ENCODE results near the gene ZNF33B. TPM values are rescaled to one million over a fixed set of nuclear protein-coding genes. Genes with fewer than 3 reads are reported as not detected.

ZNF33B gene
- total RNA-seq, 1 experiment from 2014 or later: 22.7 TPM

DNA sequence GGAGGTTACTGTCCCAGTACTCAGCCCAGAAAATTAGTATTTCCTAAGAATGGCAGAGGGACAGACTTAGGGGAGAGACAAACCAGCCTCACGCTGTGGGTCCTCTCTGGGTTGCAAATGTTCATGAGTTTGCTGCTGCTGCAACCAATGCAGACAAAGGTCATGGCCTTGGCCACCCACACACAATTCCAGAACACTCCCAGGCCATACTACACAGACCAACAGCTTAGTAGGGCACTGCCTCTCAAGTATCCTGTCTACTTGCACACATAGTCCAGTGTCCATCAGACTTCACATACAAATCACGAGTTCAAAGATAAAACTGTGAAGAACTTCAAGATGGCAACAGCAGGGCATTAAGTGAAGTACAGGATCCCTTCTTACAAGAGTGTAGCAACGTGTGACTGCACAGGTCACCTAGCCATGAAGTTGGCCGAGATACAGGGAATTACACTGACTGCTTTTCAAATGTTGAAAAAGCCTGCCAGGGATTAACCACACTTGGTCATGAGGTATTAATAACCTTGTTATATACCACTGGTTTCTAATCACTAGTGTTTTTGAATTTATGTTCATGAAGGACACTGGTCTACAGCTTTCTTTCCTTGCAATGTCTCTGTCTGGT lies 40.0 kb downstream of the ZNF33B start:
- TF ChIP-seq MXD4 (CRISPR knock-in tag; IDR thresholded peaks at IDR 0.05; ENCODE audit: borderline replicate concordance) (no peak), NR1H2 (CRISPR knock-in tag; IDR thresholded peaks at IDR 0.05) (no peak), GTF2I (CRISPR knock-in tag; conservative IDR thresholded peaks at IDR 0.05) (no peak), ZNF219 (CRISPR knock-in tag; IDR thresholded peaks at IDR 0.05; ENCODE audit: borderline replicate concordance) (no peak), JUN (CRISPR knock-in tag; IDR thresholded peaks at IDR 0.05) (no peak), PRRX2 (CRISPR knock-in tag; IDR thresholded peaks at IDR 0.05) (no peak), SOX15 (CRISPR knock-in tag; IDR thresholded peaks at IDR 0.05) (no peak)
- TF ChIP-seq, protein P1, sequence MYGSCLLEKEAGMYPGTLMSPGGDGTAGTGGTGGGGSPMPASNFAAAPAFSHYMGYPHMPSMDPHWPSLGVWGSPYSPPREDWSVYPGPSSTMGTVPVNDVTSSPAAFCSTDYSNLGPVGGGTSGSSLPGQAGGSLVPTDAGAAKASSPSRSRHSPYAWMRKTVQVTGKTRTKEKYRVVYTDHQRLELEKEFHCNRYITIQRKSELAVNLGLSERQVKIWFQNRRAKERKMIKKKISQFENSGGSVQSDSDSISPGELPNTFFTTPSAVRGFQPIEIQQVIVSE (CRISPR knock-in tag; IDR thresholded peaks at IDR 0.05; ENCODE audit: borderline replicate concordance): no peak
- TF ChIP-seq, protein P2, sequence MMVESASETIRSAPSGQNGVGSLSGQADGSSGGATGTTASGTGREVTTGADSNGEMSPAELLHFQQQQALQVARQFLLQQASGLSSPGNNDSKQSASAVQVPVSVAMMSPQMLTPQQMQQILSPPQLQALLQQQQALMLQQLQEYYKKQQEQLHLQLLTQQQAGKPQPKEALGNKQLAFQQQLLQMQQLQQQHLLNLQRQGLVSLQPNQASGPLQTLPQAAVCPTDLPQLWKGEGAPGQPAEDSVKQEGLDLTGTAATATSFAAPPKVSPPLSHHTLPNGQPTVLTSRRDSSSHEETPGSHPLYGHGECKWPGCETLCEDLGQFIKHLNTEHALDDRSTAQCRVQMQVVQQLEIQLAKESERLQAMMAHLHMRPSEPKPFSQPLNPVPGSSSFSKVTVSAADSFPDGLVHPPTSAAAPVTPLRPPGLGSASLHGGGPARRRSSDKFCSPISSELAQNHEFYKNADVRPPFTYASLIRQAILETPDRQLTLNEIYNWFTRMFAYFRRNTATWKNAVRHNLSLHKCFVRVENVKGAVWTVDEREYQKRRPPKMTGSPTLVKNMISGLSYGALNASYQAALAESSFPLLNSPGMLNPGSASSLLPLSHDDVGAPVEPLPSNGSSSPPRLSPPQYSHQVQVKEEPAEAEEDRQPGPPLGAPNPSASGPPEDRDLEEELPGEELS (CRISPR knock-in tag; IDR thresholded peaks at IDR 0.05): no peak
- TF ChIP-seq, protein P3, sequence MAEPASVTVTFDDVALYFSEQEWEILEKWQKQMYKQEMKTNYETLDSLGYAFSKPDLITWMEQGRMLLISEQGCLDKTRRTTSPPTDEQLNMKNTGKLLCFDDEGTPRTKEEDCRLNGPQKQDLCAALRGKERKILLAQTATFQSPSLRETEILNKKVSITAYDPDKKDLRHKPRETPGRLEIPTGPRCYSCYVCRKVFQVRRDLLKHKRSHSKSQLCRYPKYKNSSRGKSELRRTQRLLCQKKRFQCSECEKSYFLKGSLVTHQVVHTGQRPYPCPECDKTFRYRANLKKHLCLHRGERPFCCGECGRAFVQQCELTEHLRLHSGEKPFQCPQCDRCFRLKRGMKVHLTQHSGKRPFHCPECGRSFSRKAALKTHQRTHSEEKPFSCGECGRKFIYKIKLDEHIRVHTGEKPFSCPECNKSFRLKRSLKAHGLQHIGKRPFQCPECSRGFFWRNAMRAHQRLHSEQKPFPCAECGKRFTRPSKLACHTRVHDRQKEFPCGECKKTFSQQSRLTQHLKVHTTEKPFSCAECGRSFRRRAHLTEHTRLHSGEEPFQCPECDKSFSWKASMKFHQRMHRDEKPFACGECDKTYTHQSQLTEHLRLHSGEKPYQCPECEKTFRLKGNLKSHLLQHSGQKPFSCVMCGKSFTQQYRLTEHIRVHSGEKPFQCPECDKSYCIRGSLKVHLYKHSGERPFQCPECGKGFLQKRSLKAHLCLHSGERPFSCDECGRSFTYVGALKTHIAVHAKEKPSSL (CRISPR knock-in tag; conservative IDR thresholded peaks at IDR 0.05): no peak
- no peaks in the 10 kb centered on the region for H3K4me1 Mint-ChIP-seq
- peaks cover 9% of the 10 kb centered on the region for H3K27me3 Mint-ChIP-seq (ENCODE audit: low read depth)
- no peak overlapping the region for H3K27ac Mint-ChIP-seq
- CTCF ChIA-PET: no interaction called here
- H3K9me3 Mint-ChIP-seq: peaks cover 42% of the 10 kb centered on the region
- H3K36me3 Mint-ChIP-seq: peaks cover 60% of the 10 kb centered on the region
- ATAC-seq: no peak
- no peak overlapping the region for H3K4me3 Mint-ChIP-seq
- POLR2A ChIA-PET: no interaction called here
- no peak for DNase-seq (ENCODE audit: low spot score)

DNA sequence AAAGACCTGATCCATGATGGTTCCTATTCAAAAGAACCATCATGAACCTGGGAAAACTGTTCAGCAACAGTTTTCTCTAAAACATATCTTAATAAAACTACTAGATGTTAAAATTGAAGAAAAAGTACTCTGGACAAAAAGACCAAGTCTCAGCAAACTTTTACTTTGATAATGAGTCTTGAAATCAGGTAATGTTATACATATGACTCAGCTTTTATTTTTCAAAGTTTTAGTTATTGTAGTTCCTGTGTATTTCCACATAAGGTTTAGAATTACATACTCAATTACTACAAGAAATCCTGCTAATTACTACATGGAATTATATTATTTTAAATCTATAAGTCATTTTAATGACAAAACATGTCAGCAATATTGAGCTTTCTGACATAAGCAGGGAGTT lies 42.2 kb downstream of the ZNF33B start:
- ATAC-seq (no peak), DNase-seq (ENCODE audit: low spot score) (no peak)
- no peak overlapping the region for H3K4me3 Mint-ChIP-seq
- ChIA-PET POLR2A (no interaction called here), CTCF (no interaction called here)
- TF ChIP-seq, protein P4, sequence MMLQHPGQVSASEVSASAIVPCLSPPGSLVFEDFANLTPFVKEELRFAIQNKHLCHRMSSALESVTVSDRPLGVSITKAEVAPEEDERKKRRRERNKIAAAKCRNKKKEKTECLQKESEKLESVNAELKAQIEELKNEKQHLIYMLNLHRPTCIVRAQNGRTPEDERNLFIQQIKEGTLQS (CRISPR knock-in tag; conservative IDR thresholded peaks at IDR 0.05): no peak
- no peak for TF ChIP-seq SP1 (CRISPR knock-in tag; conservative IDR thresholded peaks at IDR 0.05)
- no peak for TF ChIP-seq ELF4 (CRISPR knock-in tag; IDR thresholded peaks at IDR 0.05; ENCODE audit: low read depth)
- TF ChIP-seq, protein P5, sequence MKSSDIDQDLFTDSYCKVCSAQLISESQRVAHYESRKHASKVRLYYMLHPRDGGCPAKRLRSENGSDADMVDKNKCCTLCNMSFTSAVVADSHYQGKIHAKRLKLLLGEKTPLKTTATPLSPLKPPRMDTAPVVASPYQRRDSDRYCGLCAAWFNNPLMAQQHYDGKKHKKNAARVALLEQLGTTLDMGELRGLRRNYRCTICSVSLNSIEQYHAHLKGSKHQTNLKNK (CRISPR knock-in tag; IDR thresholded peaks at IDR 0.05): no peak
- no peak for TF ChIP-seq FOXJ3 (CRISPR knock-in tag; IDR thresholded peaks at IDR 0.05; ENCODE audit: borderline replicate concordance)
- TF ChIP-seq ZNF232 (CRISPR knock-in tag; IDR thresholded peaks at IDR 0.05): no peak
- TF ChIP-seq, protein P3 (CRISPR knock-in tag; conservative IDR thresholded peaks at IDR 0.05): no peak
- no peak for TF ChIP-seq CREB1 (CRISPR knock-in tag; IDR thresholded peaks at IDR 0.05)
- no peak for TF ChIP-seq TP53 (CRISPR knock-in tag; IDR thresholded peaks at IDR 0.05)
- no peak for TF ChIP-seq IRF2 (CRISPR knock-in tag; IDR thresholded peaks at IDR 0.05; ENCODE audit: borderline replicate concordance, low read depth)
- TF ChIP-seq GRHL2 (CRISPR knock-in tag; IDR thresholded peaks at IDR 0.05; ENCODE audit: insufficient replicate concordance, severe bottlenecking): no peak
- TF ChIP-seq TEAD4 (CRISPR knock-in tag; IDR thresholded peaks at IDR 0.05): no peak
- no peak for TF ChIP-seq ZNF138 (CRISPR knock-in tag; conservative IDR thresholded peaks at IDR 0.05)
- no peak for TF ChIP-seq ZNF263 (CRISPR knock-in tag; IDR thresholded peaks at IDR 0.05; ENCODE audit: low read depth)
- no peak for TF ChIP-seq ZNF671 (CRISPR knock-in tag; IDR thresholded peaks at IDR 0.05)
- TF ChIP-seq JUN (CRISPR knock-in tag; IDR thresholded peaks at IDR 0.05): no peak
- TF ChIP-seq, protein P6, sequence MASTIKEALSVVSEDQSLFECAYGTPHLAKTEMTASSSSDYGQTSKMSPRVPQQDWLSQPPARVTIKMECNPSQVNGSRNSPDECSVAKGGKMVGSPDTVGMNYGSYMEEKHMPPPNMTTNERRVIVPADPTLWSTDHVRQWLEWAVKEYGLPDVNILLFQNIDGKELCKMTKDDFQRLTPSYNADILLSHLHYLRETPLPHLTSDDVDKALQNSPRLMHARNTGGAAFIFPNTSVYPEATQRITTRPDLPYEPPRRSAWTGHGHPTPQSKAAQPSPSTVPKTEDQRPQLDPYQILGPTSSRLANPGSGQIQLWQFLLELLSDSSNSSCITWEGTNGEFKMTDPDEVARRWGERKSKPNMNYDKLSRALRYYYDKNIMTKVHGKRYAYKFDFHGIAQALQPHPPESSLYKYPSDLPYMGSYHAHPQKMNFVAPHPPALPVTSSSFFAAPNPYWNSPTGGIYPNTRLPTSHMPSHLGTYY (CRISPR knock-in tag; IDR thresholded peaks at IDR 0.05): no peak
- H3K4me1 Mint-ChIP-seq: no peaks in the 10 kb centered on the region
- no peak overlapping the region for H3K27ac Mint-ChIP-seq
- H3K36me3 Mint-ChIP-seq: peaks cover 71% of the 10 kb centered on the region
- peaks cover 9% of the 10 kb centered on the region for H3K27me3 Mint-ChIP-seq (ENCODE audit: low read depth)
- H3K9me3 Mint-ChIP-seq: peaks cover 61% of the 10 kb centered on the region
